ENCODE measurements around the gene ELOVL5. TPM values are rescaled to one million over a fixed set of nuclear protein-coding genes. Genes with fewer than 3 reads are reported as not detected.

Gene ELOVL5
- total RNA-seq, 1 experiment from 2014 or later = 121 TPM

DNA sequence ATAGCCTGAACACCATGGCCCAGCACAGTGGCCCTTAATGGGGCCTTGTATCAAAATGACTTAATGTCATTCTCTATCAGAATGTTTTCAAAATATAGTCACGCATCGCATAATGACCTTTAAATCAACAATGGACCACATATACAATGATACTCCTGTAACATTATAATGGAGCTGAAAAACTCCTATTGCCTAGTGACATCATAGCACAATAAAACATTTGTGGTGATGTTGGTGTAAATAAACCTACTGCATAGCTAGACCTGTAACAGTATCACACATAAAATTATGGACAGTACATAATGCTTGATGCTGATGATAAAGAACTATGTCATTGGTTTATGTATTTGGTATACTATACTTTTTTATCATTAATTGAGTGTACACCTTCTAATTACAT, 9.3 kb downstream of the ELOVL5 start:
- Histone ChIP-seq H4K8ac (replicated peaks; ENCODE audit: insufficient read length, low read depth, low read length) (no peak overlapping the region), H2BK5ac (ENCODE audit: insufficient read length, low read length) (no peak overlapping the region), H3K4me1 (ENCODE audit: insufficient read depth, low read length) (peaks cover 19% of the 10 kb centered on the region), H3T11ph (ENCODE audit: low read length) (no peak overlapping the region), H3K56ac (ENCODE audit: insufficient read length, low read depth, low read length) (no peak overlapping the region), H3K27me3 (ENCODE audit: insufficient read depth, low read length) (no peaks in the 10 kb centered on the region), H2BK120ac (ENCODE audit: low read depth, low read length, poor library complexity, severe bottlenecking) (no peak overlapping the region), H2AK5ac (ENCODE audit: insufficient read length, low read length) (no peak overlapping the region), H3K14ac (ENCODE audit: insufficient read depth, low read length) (no peak overlapping the region), H2BK12ac (ENCODE audit: insufficient read length, low read depth, low read length) (no peak overlapping the region), H3K23ac (ENCODE audit: insufficient read length, low read depth, low read length) (no peak overlapping the region), H3K27ac (ENCODE audit: insufficient read length, low read depth, low read length) (no peak overlapping the region), H3K9me3 (ENCODE audit: control insufficient read depth, low read depth, low read length) (no peaks in the 10 kb centered on the region), H2BK20ac (ENCODE audit: low read depth, low read length, poor library complexity, severe bottlenecking) (no peak overlapping the region), H3K4me2 (ENCODE audit: insufficient read depth, insufficient read length, low read length) (no peak overlapping the region), H3K9ac (ENCODE audit: extremely low read depth, insufficient read length, low read length) (no peak overlapping the region), H3K4ac (ENCODE audit: low read depth, low read length) (no peak overlapping the region), H3K79me1 (ENCODE audit: insufficient read depth, low read depth, low read length, poor library complexity, severe bottlenecking) (peaks cover 21% of the 10 kb centered on the region), H3K23me2 (ENCODE audit: insufficient read length, low read depth, low read length, poor library complexity, severe bottlenecking) (no peaks in the 10 kb centered on the region), H2BK15ac (ENCODE audit: low read depth, low read length) (no peak overlapping the region), H4K5ac (ENCODE audit: insufficient read length, low read depth, low read length) (no peak overlapping the region), H3K18ac (ENCODE audit: insufficient read length, low read depth, low read length) (no peak overlapping the region), H2AFZ (ENCODE audit: low read length) (no peak overlapping the region), H4K20me1 (ENCODE audit: control insufficient read depth, insufficient read depth, insufficient read length) (no peaks in the 10 kb centered on the region), H4K91ac (ENCODE audit: insufficient read length, low read depth, low read length) (no peak overlapping the region), H3K79me2 (ENCODE audit: insufficient read depth, low read length) (peaks cover 90% of the 10 kb centered on the region)
- peaks cover 39 to 51% of the 10 kb centered on the region in 2 experiments for H3K4me1 Mint-ChIP-seq
- H3K27me3 Mint-ChIP-seq (ENCODE audit: low read depth) = no peaks in the 10 kb centered on the region
- H3K27ac Mint-ChIP-seq = no peak overlapping the region
- TF ChIP-seq, protein P1, sequence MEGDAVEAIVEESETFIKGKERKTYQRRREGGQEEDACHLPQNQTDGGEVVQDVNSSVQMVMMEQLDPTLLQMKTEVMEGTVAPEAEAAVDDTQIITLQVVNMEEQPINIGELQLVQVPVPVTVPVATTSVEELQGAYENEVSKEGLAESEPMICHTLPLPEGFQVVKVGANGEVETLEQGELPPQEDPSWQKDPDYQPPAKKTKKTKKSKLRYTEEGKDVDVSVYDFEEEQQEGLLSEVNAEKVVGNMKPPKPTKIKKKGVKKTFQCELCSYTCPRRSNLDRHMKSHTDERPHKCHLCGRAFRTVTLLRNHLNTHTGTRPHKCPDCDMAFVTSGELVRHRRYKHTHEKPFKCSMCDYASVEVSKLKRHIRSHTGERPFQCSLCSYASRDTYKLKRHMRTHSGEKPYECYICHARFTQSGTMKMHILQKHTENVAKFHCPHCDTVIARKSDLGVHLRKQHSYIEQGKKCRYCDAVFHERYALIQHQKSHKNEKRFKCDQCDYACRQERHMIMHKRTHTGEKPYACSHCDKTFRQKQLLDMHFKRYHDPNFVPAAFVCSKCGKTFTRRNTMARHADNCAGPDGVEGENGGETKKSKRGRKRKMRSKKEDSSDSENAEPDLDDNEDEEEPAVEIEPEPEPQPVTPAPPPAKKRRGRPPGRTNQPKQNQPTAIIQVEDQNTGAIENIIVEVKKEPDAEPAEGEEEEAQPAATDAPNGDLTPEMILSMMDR (conservative IDR thresholded peaks at IDR 0.05) = no peak
- no CpG with 5 or more reads among the region's 2 CpGs for WGBS (ENCODE audit: extremely low coverage, insufficient read length, low lambda C conversion rate)
- no peak for DNase-seq
- peaks cover 9 to 12% (median 11%) of the 10 kb centered on the region in 3 experiments for H3K36me3 Mint-ChIP-seq (ENCODE audit: insufficient read depth in 1 of 3, low read depth in 3 of 3)
- H3K4me3 Mint-ChIP-seq = no peak overlapping the region
- no peaks in the 10 kb centered on the region for H3K9me3 Mint-ChIP-seq

Data from H9 (cell line).